D341Med (cell line): ENCODE results near the gene STIMATE.

Experiments used
- DNase-seq: peaks from one replicate; pipeline ENCODE4 v3.0.0; 2012; ENCODE audit warnings: low spot score

Gene STIMATE

GRCh38 chr3:52791366-52791765 is 106.0 kb downstream of the STIMATE start:
- DNase-seq = no peak

DNA sequence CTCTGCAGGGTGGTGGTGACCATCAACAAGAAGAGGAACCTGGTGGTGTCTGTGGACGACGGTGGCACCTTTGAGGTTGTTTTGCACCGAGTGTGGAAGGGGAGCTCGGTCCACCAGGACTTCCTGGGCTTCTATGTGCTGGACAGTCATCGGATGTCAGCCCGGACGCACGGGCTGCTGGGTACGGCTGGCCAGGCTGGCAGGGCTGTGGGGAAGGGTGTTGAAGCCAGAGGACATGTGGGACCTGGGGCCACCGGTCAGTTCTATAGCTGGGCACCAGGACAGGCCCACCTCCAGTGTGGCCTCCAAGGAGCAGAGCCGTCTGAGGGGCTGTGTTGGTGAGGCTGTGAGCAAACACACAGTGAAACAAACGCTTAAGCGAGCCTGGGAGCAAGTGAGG is 106.6 kb downstream of the STIMATE start:
- DNase-seq = no peak

- DNase-seq = no peak
These were observed 107.0 kb downstream of the STIMATE start for GRCh38 chr3:52790337-52790736.

DNA sequence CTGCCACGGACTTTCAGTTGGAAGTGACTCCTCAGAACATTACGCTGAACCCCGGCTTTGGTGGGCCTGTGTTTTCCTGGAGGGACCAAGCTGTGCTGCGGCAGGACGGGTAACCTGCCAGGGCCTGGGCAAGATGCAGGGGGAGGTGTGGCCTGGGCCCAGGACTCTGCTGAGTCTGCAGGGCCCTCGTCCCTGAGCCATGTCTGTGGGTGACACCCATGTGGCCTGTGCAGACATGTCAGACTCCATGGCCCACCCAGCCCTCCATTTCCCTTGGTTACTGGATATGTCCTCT is 107.7 kb downstream of the STIMATE start:
- no peak for DNase-seq

DNA sequence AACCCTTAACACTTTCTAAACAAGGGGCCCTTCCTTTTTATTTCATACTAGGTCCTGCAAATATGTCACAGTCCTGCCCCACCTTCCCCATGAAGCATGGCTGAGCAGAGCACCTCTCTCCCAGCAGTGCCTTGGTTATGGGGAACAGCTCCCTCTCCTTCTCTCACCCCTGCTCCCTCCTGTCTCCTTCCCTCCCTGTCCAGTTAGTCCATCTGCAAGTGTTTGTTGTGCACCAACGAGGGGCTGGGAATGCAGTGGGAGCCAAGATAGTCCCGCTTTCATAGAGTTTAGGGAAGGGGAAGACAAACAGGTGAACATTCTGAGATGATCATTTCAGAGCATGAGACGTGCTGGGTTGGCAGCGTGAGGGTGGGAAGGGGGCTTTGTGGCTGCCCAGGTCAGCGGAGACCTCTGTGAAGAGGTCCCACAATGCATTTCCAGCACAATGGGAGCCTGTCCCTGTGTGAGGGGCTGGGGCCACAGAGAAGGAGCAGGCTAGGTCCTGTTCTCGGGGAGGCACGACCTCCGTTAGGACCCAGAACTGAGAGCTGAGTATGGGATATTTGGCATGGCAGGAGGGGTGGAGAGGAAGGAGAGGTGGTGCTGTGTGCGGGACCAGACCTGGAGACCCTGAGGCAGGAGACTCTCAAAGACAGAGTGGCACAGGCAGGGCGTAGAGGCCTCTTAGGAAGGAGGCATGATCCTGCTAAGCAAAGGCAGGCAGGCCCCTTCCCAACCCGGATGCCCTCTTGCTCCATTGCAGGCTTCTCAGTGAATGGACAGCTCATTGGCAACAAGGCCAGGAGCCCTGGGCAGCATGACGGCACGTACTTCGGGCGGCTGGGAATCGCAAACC is 108.2 kb downstream of the STIMATE start:
- no peak for DNase-seq

- no peak for DNase-seq
These were observed 109.4 kb downstream of the STIMATE start for GRCh38 chr3:52787672-52788625.

GRCh38 chr3:52787246-52787645 is 110.1 kb downstream of the STIMATE start:
- no peak for DNase-seq
